HepG2 (cell line): ENCODE measurements around the gene ZNF75A. TPM values are rescaled to one million over a fixed set of nuclear protein-coding genes. Genes with fewer than 3 reads are reported as not detected.
A peak's percentile ranks its signal among the peaks of the same experiment; 100 is the strongest.

Experiments used
- AGO1 ChIP-seq: fragments of 200-400 bp; formaldehyde crosslinking; IDR thresholded peaks from 2 replicates; pipeline ENCODE4 v1.6.1; 2017; ENCODE audit warnings: mild to moderate bottlenecking, low read depth, low read length, moderate library complexity; ENCODE audit not compliant: poor library complexity, severe bottlenecking
- ASH2L ChIP-seq: fragments of 300-600, 200-600 bp; sonication (generic); IDR thresholded peaks from 2 replicates; pipeline ENCODE4 v1.7.0; 2017; ENCODE audit warnings: low read depth, mild to moderate bottlenecking, moderate library complexity, mixed read lengths, low read length; ENCODE audit not compliant: insufficient read length
- ATF5 ChIP-seq: sonication (generic); formaldehyde crosslinking; IDR thresholded peaks from 2 replicates; pipeline ENCODE4 v1.4.0; 2020; ENCODE audit warnings: mild to moderate bottlenecking, low read depth, missing genetic modification reagents
- BRD4 ChIP-seq: sonication (generic); formaldehyde crosslinking; IDR thresholded peaks from 2 replicates; pipeline ENCODE4 v1.4.0; 2020; ENCODE audit warnings: missing genetic modification reagents
- CENPBD1 ChIP-seq: sonication (generic); formaldehyde crosslinking; IDR thresholded peaks from 2 replicates; pipeline ENCODE4 v1.8.0; 2022; ENCODE audit warnings: missing genetic modification reagents, low read depth, mild to moderate bottlenecking, borderline replicate concordance
- HNRNPK ChIP-seq: fragments of 200-400 bp; formaldehyde crosslinking; IDR thresholded peaks from 2 replicates; pipeline ENCODE4 v1.6.1; 2018; ENCODE audit warnings: low read length, low read depth, moderate library complexity, mild to moderate bottlenecking; ENCODE audit not compliant: poor library complexity, severe bottlenecking
- MBD4 ChIP-seq: IDR thresholded peaks from 2 replicates; pipeline ENCODE4 v1.6.1; 2012; ENCODE audit warnings: low read length, inconsistent platforms, borderline replicate concordance
- PHF8 ChIP-seq: sonication (generic); formaldehyde crosslinking; IDR thresholded peaks from 2 replicates; pipeline ENCODE4 v1.5.0; 2020; ENCODE audit warnings: missing genetic modification reagents
- RORA ChIP-seq: sonication (generic); formaldehyde crosslinking; IDR thresholded peaks from 2 replicates; pipeline ENCODE4 v1.5.0; 2020; ENCODE audit warnings: mild to moderate bottlenecking, missing genetic modification reagents, moderate library complexity
- RXRA ChIP-seq: sonication (generic); formaldehyde crosslinking; IDR thresholded peaks from 2 replicates; pipeline ENCODE4 v1.5.1; 2020; ENCODE audit warnings: missing genetic modification reagents
- SETDB1 ChIP-seq: sonication (generic); formaldehyde crosslinking; IDR thresholded peaks from 2 replicates; pipeline ENCODE4 v1.5.1; 2020; ENCODE audit warnings: missing genetic modification reagents, mild to moderate bottlenecking, borderline replicate concordance
- SPEN ChIP-seq: sonication (generic); formaldehyde crosslinking; IDR thresholded peaks from 2 replicates; pipeline ENCODE4 v1.5.1; 2020; ENCODE audit warnings: low read depth, mild to moderate bottlenecking, missing genetic modification reagents
- TFE3 ChIP-seq: IDR thresholded peaks from 2 replicates; pipeline ENCODE4 v1.6.1; 2016
- ZMYM2 ChIP-seq: sonication (generic); formaldehyde crosslinking; IDR thresholded peaks from 2 replicates; pipeline ENCODE4 v1.8.0; 2022; ENCODE audit warnings: mild to moderate bottlenecking, missing genetic modification reagents
- ZNF224 ChIP-seq: sonication (generic); formaldehyde crosslinking; IDR thresholded peaks from 2 replicates; pipeline ENCODE4 v1.5.0; 2020; ENCODE audit warnings: mild to moderate bottlenecking, missing genetic modification reagents
- ZNF275 ChIP-seq: sonication (generic); formaldehyde crosslinking; IDR thresholded peaks from 2 replicates; pipeline ENCODE4 v1.8.0; 2022; ENCODE audit warnings: missing genetic modification reagents, mild to moderate bottlenecking, inconsistent platforms, borderline replicate concordance
- ZNF362 ChIP-seq: sonication (generic); formaldehyde crosslinking; IDR thresholded peaks from 2 replicates; pipeline ENCODE4 v1.4.0; 2020; ENCODE audit warnings: missing genetic modification reagents, mild to moderate bottlenecking, borderline replicate concordance
- ZNF432 ChIP-seq: sonication (generic); formaldehyde crosslinking; IDR thresholded peaks from 2 replicates; pipeline ENCODE4 v1.5.0; 2020; ENCODE audit warnings: missing genetic modification reagents, mild to moderate bottlenecking, borderline replicate concordance
- ZNF644 ChIP-seq: IDR thresholded peaks from 2 replicates; pipeline ENCODE4 v1.6.1; 2016; ENCODE audit warnings: low read depth
- ZNF737 ChIP-seq: sonication (generic); formaldehyde crosslinking; IDR thresholded peaks from 2 replicates; pipeline ENCODE4 v1.5.0; 2020; ENCODE audit warnings: missing genetic modification reagents, mild to moderate bottlenecking, borderline replicate concordance
- ZNF75D ChIP-seq: sonication (generic); formaldehyde crosslinking; IDR thresholded peaks from 2 replicates; pipeline ENCODE4 v1.8.1; 2023; ENCODE audit warnings: missing genetic modification reagents, mild to moderate bottlenecking, borderline replicate concordance
- ZNF83 ChIP-seq: sonication (generic); formaldehyde crosslinking; IDR thresholded peaks from 2 replicates; pipeline ENCODE4 v1.4.0; 2020; ENCODE audit warnings: missing genetic modification reagents, mild to moderate bottlenecking, borderline replicate concordance
- ZNF883 ChIP-seq: sonication (generic); formaldehyde crosslinking; IDR thresholded peaks from 2 replicates; pipeline ENCODE4 v1.5.1; 2020; ENCODE audit warnings: mild to moderate bottlenecking, missing genetic modification reagents; ENCODE audit errors: not compliant biosample characterization
- ZSCAN20 ChIP-seq: sonication (generic); formaldehyde crosslinking; IDR thresholded peaks from 2 replicates; pipeline ENCODE4 v1.4.0; 2020; ENCODE audit warnings: missing genetic modification reagents, mild to moderate bottlenecking, borderline replicate concordance
- polyA plus RNA-seq, 8 experiments: library from polyadenylated mRNA; depleted of rRNA in 3 of 8; stranded (reverse) in 7 of 8; unstranded in 1 of 8; fragments of >200 nt; fragmentation: Illumina TruSeq in 4 of 8; extraction: Trizol in 4 of 8; gene quantifications; 2 replicates each; pipeline versions ENCODE4 v1.2.1 to v1.2.3, GENCODE V29; 2011 to 2016; ENCODE audit warnings: low read depth in 4 of 8, missing spikeins in 1 of 8, mixed read lengths in 1 of 8; ENCODE audit not compliant: insufficient read depth in 1 of 8
- total RNA-seq, 5 experiments: library from RNA; depleted of rRNA; stranded (reverse); fragments of >200 nt; fragmentation: Illumina TruSeq; extraction: Trizol; gene quantifications; 2 replicates each; pipeline ENCODE4 v1.2.3, GENCODE V29; 2016; ENCODE audit warnings: low read depth in 1 of 5

ZNF75A gene
- total and polyA plus RNA-seq, 2 of the 13 experiments (the other 11 are each of a cell fraction or from before 2014, with no cell fraction given) = 1.4 to 2.1 TPM

GRCh38 chr16:3282730-3283542, 22.4 kb upstream of the ZNF75A start, which contains the start of gene ZNF263 (continued):
- peak; percentile 53; the same call in 1 of the 2 replicates for TF ChIP-seq ZNF275 (CRISPR knock-in tag)
- TF ChIP-seq HNRNPK = no peak
- TF ChIP-seq ZNF224 (CRISPR knock-in tag) = peak; percentile 30; the same call in 1 of the 2 replicates
- peak; percentile 9; the same call in 1 of the 2 replicates for TF ChIP-seq ZNF362
- TF ChIP-seq RXRA (CRISPR knock-in tag) = 0 out of 2 replicates have a peak, but pooled peaks have one; percentile 20
- no peak for TF ChIP-seq ZMYM2 (CRISPR knock-in tag)
- TF ChIP-seq ATF5 (CRISPR knock-in tag) = no peak
- no peak for TF ChIP-seq SETDB1 (CRISPR knock-in tag)
- peak; percentile 87 for TF ChIP-seq SPEN (CRISPR knock-in tag)
- TF ChIP-seq TFE3 (CRISPR knock-in tag) = peak; percentile 71
- no peak for TF ChIP-seq MBD4
- TF ChIP-seq BRD4 (CRISPR knock-in tag) = no peak; the same call in 1 of the 2 replicates
- no peak for TF ChIP-seq ZNF83 (CRISPR knock-in tag)
- TF ChIP-seq ASH2L = peak; percentile 88
- no peak for TF ChIP-seq RORA
- TF ChIP-seq ZNF644 (CRISPR knock-in tag) = no peak
- TF ChIP-seq CENPBD1 (CRISPR knock-in tag) = no peak
- no peak for TF ChIP-seq ZNF737
- TF ChIP-seq ZNF432 = no peak
- TF ChIP-seq AGO1 = peak; percentile 33
- no peak; the same call in none of the 2 replicates for TF ChIP-seq ZSCAN20 (CRISPR knock-in tag)
- TF ChIP-seq ZNF883 (CRISPR knock-in tag) = peak; percentile 4
- TF ChIP-seq ZNF75D = no peak
- TF ChIP-seq PHF8 (CRISPR knock-in tag) = peak; percentile 81
